SJSA1 (cell line): ENCODE measurements around the gene E2F4. TPM values are rescaled to one million over a fixed set of nuclear protein-coding genes. Genes with fewer than 3 reads are reported as not detected.

Experiments used
- DNase-seq, 2 experiments: peaks; one replicate each; pipeline ENCODE4 v3.0.0-alpha.2; 2015 to 2020; ENCODE audit warnings: low spot score in 2 of 2, low read depth in 1 of 2
- H3K27ac ChIP-seq: fragments of 250-450 bp; sonication (Bioruptor Pico); 2 replicates; pipeline ENCODE4 v1.5.1; 2020; ENCODE audit warnings: mild to moderate bottlenecking, moderate library complexity
- H3K27me3 ChIP-seq: fragments of 250-450 bp; sonication (Bioruptor Pico); replicated peaks from 2 replicates; pipeline ENCODE4 v1.5.1; 2020; ENCODE audit warnings: mild to moderate bottlenecking, moderate library complexity
- H3K36me3 ChIP-seq: fragments of 250-450 bp; sonication (Bioruptor Pico); 2 replicates; pipeline ENCODE4 v1.5.1; 2020; ENCODE audit warnings: mild to moderate bottlenecking
- H3K4me1 ChIP-seq: fragments of 250-450 bp; sonication (Bioruptor Pico); replicated peaks from 2 replicates; pipeline ENCODE4 v1.6.1; 2021; ENCODE audit warnings: mild to moderate bottlenecking
- H3K4me3 ChIP-seq: fragments of 250-450 bp; sonication (Bioruptor Pico); 2 replicates; pipeline ENCODE4 v1.5.1; 2020; ENCODE audit warnings: mild to moderate bottlenecking
- H3K9me3 ChIP-seq: fragments of 250-450 bp; sonication (Bioruptor Pico); replicated peaks from 2 replicates; pipeline ENCODE4 v1.5.1; 2020; ENCODE audit warnings: mild to moderate bottlenecking
- total RNA-seq: library from RNA; depleted of rRNA; stranded (reverse); fragments of >200 nt; shearing (Covaris generic); gene quantifications from 2 replicates; pipeline ENCODE4 v1.2.3, GENCODE V29; 2014

E2F4 gene
- total RNA-seq, 1 experiment from 2014 or later: 93.8 TPM

DNA sequence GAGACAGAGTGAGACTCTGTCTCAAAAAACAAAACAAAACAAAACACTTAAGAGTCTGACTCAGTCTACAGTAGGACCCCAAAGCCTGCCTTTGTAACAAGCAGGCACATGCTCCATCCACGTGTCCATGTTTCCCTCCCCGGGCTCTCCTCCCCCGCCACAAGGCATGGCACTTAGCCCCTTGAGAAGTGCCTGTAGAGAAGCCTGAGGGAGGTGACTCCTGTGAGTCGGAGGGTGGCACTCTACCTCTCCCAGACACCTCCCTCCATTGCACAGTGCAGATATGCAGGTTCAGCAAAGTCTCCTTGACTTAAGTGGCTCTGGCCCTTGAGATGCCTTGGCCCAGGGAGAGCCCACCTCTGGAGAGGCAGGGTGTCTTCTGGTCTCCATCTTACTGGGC, 48.6 kb downstream of the E2F4 start:
- peaks cover 43% of the 10 kb centered on the region for H3K36me3 ChIP-seq

DNA sequence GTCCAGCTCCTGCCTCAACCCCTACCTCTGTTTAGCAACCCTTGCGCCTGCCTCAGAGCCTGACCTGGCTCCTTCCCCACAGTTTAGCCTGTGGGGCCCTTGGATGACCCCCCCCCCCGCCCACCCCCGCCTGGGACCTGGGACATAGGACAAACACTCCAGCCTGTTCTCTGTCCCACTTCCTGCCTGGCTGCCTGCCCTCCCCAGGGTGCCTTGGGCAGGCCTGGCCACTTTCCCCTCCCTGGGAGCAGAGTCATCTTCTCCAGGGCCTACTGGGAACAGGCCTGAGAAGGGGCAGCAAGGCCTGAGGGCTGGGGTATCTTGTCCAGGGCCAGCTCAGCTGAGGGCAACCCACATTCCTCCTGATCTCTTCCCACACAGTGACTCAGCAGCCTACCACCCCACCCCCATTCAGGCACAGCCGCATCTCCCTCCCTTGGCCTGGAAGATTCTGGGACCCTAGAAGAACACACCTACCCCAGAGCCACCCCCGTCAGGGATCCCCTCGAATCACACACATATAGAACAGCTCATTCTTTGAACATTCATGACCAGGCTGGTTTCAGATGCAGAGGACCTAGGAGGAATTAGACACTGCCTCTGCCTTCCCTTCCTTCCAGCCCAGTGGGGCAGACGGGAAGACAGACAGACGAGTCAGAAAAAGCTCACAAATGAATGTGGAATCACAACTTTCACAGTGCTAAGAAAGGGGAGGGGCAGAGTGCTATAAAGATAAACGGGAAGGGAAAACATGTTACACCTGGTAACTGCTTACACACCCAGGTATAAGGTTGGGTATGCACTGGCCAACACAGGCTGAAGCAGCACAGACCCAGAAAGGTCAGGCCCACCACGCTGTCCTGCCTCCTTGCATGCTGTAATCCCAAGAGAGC, 49.3 kb downstream of the E2F4 start:
- peaks cover 58% of the 10 kb centered on the region for H3K4me1 ChIP-seq
- H3K9me3 ChIP-seq: no peaks in the 10 kb centered on the region
- peaks cover 40% of the 10 kb centered on the region for H3K36me3 ChIP-seq
- DNase-seq: peak; percentile 86 to 93
- H3K27ac ChIP-seq: peak overlapping the region; percentile 88
- no peak overlapping the region for H3K4me3 ChIP-seq
- H3K27me3 ChIP-seq: no peaks in the 10 kb centered on the region

More for the DNA sequence above, 48.6 kb downstream of the E2F4 start:
- peak; percentile 84 for DNase-seq
- Histone ChIP-seq H3K27ac (peak overlapping the region; percentile 88), H3K4me1 (peaks cover 51% of the 10 kb centered on the region), H3K27me3 (no peaks in the 10 kb centered on the region), H3K9me3 (no peaks in the 10 kb centered on the region), H3K4me3 (no peak overlapping the region)

DNA sequence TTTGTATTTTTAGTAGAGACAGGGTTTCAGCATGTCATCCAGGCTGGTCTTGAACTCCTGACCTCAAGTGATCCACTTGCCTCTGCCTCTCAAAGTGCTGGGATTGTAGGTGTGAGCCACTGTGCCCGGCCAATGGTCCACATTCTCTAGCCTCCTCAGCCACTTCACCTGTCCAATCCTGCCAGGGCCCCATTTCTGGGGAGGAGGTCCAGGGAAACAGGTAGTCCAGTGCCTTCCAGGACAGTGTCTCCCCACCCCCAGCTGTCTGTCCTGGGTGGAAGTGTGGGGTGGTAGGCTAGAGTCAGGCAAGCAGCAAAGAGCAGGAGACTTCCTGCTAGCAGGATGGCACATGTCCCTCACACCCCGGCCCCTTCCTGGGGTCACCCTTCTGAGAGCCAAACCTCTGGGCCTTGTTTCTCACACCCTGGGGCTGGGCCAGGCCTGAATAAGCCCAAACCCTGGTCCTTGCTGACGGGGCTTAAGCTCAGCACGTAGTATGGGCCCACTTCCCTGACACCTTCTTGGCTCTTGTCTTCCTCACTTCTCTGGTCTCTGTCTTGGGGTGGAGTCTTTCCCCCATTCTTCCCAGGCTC, 50.3 kb downstream of the E2F4 start:
- H3K36me3 ChIP-seq: peaks cover 32% of the 10 kb centered on the region
- no peaks in the 10 kb centered on the region for H3K9me3 ChIP-seq
- no peak for DNase-seq
- H3K4me3 ChIP-seq: no peak overlapping the region
- H3K27me3 ChIP-seq: no peaks in the 10 kb centered on the region
- peak overlapping the region; percentile 88 for H3K27ac ChIP-seq
- peaks cover 66% of the 10 kb centered on the region for H3K4me1 ChIP-seq

DNA sequence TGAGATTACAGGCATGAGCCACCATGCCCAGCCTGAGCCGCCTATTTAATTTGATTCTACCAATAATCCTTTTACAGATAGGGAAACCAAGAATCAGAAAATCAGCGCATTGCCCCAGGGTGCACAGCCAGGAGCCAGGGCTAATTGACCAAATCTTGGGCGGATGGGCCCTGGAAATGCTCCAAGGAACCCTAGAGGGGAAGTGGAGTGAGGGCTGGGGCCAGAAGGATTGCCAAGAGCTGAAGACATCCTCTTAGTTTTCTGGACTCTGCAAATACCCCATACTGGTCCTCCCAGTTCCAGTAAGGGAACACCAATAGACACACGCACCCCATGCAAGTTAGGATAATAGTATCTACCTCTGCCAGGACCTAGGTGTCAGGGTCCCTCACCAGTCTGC, 51.5 kb downstream of the E2F4 start:
- Histone ChIP-seq H3K27ac (peak overlapping the region; percentile 73; the same call in 1 of the 2 replicates), H3K4me3 (no peak overlapping the region), H3K36me3 (peaks cover 24% of the 10 kb centered on the region), H3K27me3 (no peaks in the 10 kb centered on the region), H3K9me3 (no peaks in the 10 kb centered on the region), H3K4me1 (peaks cover 77% of the 10 kb centered on the region)
- no peak for DNase-seq

DNA sequence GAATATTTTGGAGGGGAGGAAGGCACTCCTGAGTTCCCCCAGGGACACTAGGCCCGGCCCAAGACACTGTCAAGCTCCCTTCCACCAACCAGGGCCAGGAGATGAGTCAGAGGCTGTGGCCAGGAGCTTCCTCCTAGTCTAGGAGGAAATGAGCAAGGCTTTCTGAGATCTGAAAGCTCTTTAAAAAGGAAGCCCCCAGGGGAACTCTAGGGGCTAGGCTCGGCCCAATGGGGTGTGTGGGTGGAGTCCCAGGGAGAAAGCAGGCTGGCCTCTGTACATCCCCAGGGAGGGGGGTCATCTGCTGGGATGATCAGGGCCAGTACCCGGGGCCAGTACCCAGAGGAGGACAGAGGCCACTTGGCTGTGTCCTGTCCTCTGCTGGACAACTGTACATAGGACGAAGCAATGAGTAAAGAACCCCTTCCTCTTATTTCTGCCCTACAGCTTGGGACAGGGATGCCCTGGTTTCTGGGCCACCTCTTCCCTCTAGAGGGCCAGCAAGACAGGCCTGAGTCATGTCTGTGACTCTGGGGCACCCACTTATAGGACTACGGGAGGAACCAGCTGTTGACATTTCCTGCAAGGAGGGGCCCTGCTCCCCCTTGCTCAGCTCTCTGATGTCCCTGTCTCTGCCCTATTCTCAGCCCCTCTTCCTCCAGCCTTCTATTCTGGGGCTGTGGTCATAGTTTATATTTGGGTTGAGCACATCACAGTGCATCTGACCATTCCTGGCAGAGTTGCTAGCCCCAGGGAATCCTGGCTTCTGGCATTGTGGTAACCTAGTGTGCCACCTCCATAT, 52.6 kb downstream of the E2F4 start:
- Histone ChIP-seq H3K4me3 (no peak overlapping the region), H3K4me1 (peaks cover 87% of the 10 kb centered on the region), H3K36me3 (peaks cover 13% of the 10 kb centered on the region), H3K9me3 (no peaks in the 10 kb centered on the region), H3K27ac (peak overlapping the region; percentile 73), H3K27me3 (no peaks in the 10 kb centered on the region)
- DNase-seq: peak; percentile 87 to 92

DNA sequence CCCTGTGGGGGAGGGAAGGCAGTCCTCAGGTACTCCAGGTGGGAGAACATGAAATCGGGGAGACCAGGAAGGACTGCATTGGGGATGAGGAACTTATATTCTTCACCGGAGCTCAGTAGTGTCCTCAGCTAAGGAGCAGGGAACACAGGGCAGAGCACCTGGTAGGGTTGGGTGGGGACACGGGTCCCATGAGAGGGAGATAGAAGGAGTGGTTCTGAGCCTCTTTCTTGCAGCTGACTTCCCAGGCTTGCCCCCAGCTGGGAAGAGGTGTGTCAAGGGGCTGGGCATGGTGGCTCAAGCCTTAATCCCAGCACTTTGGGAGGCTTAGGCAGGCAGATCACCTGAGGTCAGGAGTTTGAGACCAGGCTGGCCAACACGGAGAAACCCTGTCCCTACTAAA, 53.2 kb downstream of the E2F4 start:
- no peaks in the 10 kb centered on the region for H3K9me3 ChIP-seq
- peak overlapping the region; percentile 73; the same call in 1 of the 2 replicates for H3K27ac ChIP-seq
- H3K27me3 ChIP-seq: no peaks in the 10 kb centered on the region
- DNase-seq: no peak
- peaks cover 86% of the 10 kb centered on the region for H3K4me1 ChIP-seq
- peaks cover 7% of the 10 kb centered on the region for H3K36me3 ChIP-seq
- H3K4me3 ChIP-seq: no peak overlapping the region

DNA sequence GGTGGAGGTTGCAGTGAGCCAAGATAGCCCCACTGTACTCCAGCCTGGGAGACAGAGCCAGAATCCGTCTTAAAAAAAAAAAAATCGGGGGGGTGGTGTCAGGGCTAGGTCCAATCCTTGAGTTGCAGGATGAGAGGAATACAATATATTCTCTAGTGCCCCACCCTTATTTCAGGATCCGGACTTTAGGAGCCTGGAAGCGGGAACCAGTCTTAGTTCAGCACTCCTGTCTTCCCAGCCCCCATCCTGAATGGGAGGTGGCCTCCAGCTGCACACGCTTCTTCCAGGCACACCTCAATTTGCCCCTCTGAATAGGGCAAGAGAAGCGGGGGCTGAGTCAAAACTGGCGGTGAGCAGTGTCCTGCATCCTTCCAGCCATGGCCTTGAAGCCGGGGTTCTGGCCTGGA, 53.7 kb downstream of the E2F4 start:
- H3K27me3 ChIP-seq: no peaks in the 10 kb centered on the region
- H3K27ac ChIP-seq: peak overlapping the region; percentile 45
- no peak for DNase-seq
- H3K36me3 ChIP-seq: peaks cover 6% of the 10 kb centered on the region; the same call in 1 of the 2 replicates
- H3K9me3 ChIP-seq: no peaks in the 10 kb centered on the region
- H3K4me1 ChIP-seq: peaks cover 81% of the 10 kb centered on the region
- H3K4me3 ChIP-seq: peak overlapping the region; percentile 50

DNA sequence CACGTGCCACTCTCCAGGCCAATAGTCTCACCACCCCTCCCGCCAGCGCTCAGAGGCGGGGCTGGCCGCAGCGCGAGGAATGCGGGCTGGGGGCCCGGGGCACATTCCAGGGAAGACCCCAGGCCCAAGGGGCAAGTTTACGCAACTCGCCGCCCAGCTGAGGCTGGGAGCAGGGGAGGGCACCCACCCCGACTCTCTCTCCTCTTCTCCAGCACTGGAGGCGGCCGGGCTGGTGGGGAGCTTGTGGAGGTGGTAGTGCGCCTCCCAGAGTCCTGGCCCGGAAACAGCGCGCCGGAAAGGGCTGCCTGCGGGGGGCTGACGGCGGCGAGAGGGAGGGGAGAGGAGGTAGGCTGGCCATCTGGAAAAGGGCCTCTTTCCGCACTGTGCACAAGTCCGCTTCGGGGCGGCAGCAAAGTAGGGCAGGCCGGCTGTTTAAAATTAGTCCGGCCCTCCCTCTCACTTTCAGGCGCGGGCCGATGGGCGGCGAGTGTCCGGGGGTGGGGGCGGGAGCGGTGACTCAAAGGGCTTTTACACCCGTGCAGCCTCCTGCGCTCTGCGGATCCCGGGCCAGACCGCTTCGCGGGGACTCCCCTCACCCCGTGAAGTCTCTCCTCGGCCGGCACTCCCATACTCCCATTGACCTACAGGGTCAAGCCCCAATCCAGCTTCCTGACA, 54.3 kb downstream of the E2F4 start:
- no peaks in the 10 kb centered on the region for H3K27me3 ChIP-seq
- peak overlapping the region; percentile 50 for H3K4me3 ChIP-seq
- no peaks in the 10 kb centered on the region for H3K9me3 ChIP-seq
- H3K27ac ChIP-seq: peak overlapping the region; percentile 45
- H3K4me1 ChIP-seq: peaks cover 75% of the 10 kb centered on the region
- peak; percentile 82 to 87 for DNase-seq
- peaks cover 6% of the 10 kb centered on the region; the same call in 1 of the 2 replicates for H3K36me3 ChIP-seq

DNA sequence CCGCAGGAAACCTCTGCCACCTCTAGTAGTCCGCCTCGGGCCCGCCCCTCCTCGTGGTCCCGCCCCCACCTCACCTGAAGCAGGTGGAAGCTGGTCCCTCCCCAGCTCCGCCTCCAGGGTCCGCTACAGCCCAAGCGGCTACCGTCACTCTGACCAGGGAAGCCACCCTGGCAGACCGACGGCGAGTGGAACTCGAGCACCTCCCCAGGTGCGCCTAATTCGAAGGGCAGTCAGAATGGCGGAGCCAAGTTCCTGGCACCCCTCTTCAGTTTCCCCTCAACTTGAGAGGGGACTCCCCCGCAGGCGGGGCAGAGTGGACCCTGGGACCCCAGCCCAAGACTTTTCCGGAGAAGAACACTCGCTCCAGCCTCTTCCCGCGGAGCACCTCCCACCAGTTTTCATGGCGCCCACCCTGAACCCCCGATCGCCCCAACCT, 54.8 kb downstream of the E2F4 start:
- H3K27ac ChIP-seq: no peak overlapping the region
- no peaks in the 10 kb centered on the region for H3K27me3 ChIP-seq
- peaks cover 2% of the 10 kb centered on the region; the same call in 1 of the 2 replicates for H3K36me3 ChIP-seq
- no peak for DNase-seq
- H3K9me3 ChIP-seq: no peaks in the 10 kb centered on the region
- H3K4me1 ChIP-seq: peaks cover 70% of the 10 kb centered on the region
- H3K4me3 ChIP-seq: peak overlapping the region; percentile 50

DNA sequence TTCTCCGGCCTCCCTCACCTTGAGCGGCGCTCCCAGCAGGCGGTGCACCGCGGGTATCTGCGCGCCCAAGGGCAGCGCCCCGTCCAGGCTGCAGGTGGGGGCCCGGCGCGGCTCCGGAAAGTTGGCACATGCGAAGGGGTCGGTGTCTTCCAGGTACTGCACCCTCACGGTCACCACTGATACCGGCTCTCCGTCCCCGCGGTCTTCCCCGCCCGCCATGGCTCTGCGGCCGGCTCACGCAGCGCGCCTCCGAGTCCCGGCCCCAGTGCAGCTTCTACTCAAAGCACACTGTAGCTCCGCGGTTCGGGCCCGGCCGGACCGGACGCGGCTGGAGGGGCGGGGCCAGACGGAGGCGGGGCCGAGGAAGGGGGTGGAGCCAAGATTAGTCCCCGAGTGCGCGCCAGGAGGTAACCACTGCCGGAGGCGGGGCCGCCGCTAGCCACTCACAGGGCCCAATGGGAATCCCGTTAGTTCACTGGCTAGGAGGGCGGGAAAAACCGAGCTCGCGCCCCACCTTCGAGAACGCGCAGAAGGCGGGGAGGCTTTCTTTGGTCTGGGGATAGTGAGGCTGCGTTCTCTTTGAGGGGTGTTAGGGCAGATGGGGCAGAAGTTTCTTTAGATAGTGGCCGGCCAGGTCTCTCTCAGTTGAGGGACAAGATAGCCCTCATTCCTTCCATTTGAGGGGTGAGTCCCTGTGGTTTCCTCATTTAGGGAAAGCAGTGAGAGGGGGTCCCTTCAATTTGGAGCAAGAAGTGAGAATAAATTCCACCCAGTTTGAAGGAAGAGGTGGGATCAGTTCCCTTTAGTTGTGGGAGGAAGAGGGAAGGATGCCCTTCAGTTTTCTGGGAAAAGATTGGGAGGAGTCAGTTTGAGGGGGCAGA, 55.5 kb downstream of the E2F4 start, which contains the start of gene FHOD1:
TSS of gene FHOD1 (minus strand) at position 290 of the 881 bp plus-strand sequence. CDS start at position 219, 71 bp downstream.
- Histone ChIP-seq H3K36me3 (no peaks in the 10 kb centered on the region), H3K4me1 (peaks cover 63% of the 10 kb centered on the region), H3K27me3 (no peaks in the 10 kb centered on the region), H3K27ac (peak within 1 kb of the TSS; percentile 40), H3K4me3 (peak within 1 kb of the TSS; percentile 50), H3K9me3 (no peaks in the 10 kb centered on the region)
- peak; percentile 89 to 98 for DNase-seq

DNA sequence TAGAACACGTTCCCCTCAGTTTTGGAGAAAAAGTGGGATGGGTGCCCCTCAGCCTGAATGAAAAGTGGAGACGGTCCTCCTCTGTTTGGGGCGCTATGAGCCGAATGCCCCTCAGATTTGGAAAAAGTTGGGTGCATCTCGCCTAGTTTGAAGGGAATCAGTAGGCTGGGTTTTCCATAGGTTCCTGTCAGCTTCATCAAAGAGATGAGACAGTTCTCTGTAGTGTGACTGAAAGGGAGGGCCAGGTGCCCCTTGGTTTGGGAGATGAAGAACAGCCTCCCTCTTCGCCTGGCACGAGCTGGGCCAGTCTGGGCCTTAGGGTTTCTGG, 56.1 kb downstream of the E2F4 start:
- H3K36me3 ChIP-seq: no peaks in the 10 kb centered on the region
- H3K27ac ChIP-seq: no peak overlapping the region
- DNase-seq: peak in 1 of 2 experiments; percentile 41
- H3K4me1 ChIP-seq: peaks cover 63% of the 10 kb centered on the region
- H3K9me3 ChIP-seq: no peaks in the 10 kb centered on the region
- H3K4me3 ChIP-seq: peak overlapping the region; percentile 50
- no peaks in the 10 kb centered on the region for H3K27me3 ChIP-seq
